Measurements from ENCODE around the gene SYT14.

Gene SYT14

GRCh38 chr1:210117198-210117597 lies 179.2 kb downstream of the SYT14 start:
- Histone ChIP-seq H3K9ac (no peak overlapping the region), H3K27ac (no peak overlapping the region), H3K4me1 (ENCODE audit: low read depth, poor library complexity, severe bottlenecking) (no peaks in the 10 kb centered on the region), H3K36me3 (ENCODE audit: insufficient read depth) (no peaks in the 10 kb centered on the region), H3K4me3 (IDR thresholded peaks at IDR 0.05; ENCODE audit: insufficient read depth, low read depth, low read length) (no peak overlapping the region), H4K20me1 (ENCODE audit: insufficient read depth) (no peaks in the 10 kb centered on the region), H3K27me3 (ENCODE audit: insufficient read depth, low read depth) (no peaks in the 10 kb centered on the region), H2AFZ (ENCODE audit: low read depth) (no peak overlapping the region), H3K79me2 (ENCODE audit: insufficient read depth, low read depth) (no peaks in the 10 kb centered on the region), H3K4me2 (no peak overlapping the region)
- no peak for TF ChIP-seq CTCF (conservative IDR thresholded peaks at IDR 0.05; ENCODE audit: low read depth, low read length)

- TF ChIP-seq CTCF (conservative IDR thresholded peaks at IDR 0.05; ENCODE audit: low read depth, low read length): no peak
- Histone ChIP-seq H3K36me3 (ENCODE audit: insufficient read depth) (no peaks in the 10 kb centered on the region), H3K4me3 (IDR thresholded peaks at IDR 0.05; ENCODE audit: insufficient read depth, low read depth, low read length) (no peak overlapping the region), H3K79me2 (ENCODE audit: insufficient read depth, low read depth) (no peaks in the 10 kb centered on the region), H3K4me2 (no peak overlapping the region), H2AFZ (ENCODE audit: low read depth) (no peak overlapping the region), H3K9ac (no peak overlapping the region), H3K27ac (no peak overlapping the region), H4K20me1 (ENCODE audit: insufficient read depth) (no peaks in the 10 kb centered on the region), H3K4me1 (ENCODE audit: low read depth, poor library complexity, severe bottlenecking) (no peaks in the 10 kb centered on the region), H3K27me3 (ENCODE audit: insufficient read depth, low read depth) (no peaks in the 10 kb centered on the region)
Measured at GRCh38 chr1:210117681-210118170, 179.7 kb downstream of the SYT14 start.

- no peak for TF ChIP-seq CTCF (conservative IDR thresholded peaks at IDR 0.05; ENCODE audit: low read depth, low read length)
- no peaks in the 10 kb centered on the region for H3K79me2 ChIP-seq (ENCODE audit: insufficient read depth, low read depth)
- no peaks in the 10 kb centered on the region for H3K27me3 ChIP-seq (ENCODE audit: insufficient read depth, low read depth)
- no peaks in the 10 kb centered on the region for H3K4me1 ChIP-seq (ENCODE audit: low read depth, poor library complexity, severe bottlenecking)
- H2AFZ ChIP-seq (ENCODE audit: low read depth): no peak overlapping the region
- no peak overlapping the region for H3K9ac ChIP-seq
- no peak overlapping the region for H3K4me3 ChIP-seq (IDR thresholded peaks at IDR 0.05; ENCODE audit: insufficient read depth, low read depth, low read length)
- H3K4me2 ChIP-seq: no peak overlapping the region
- H3K27ac ChIP-seq: no peak overlapping the region
- H4K20me1 ChIP-seq (ENCODE audit: insufficient read depth): no peaks in the 10 kb centered on the region
- no peaks in the 10 kb centered on the region for H3K36me3 ChIP-seq (ENCODE audit: insufficient read depth)
Measured at GRCh38 chr1:210123383-210123782, 185.4 kb downstream of the SYT14 start.

GRCh38 chr1:210123924-210124589 lies 186.0 kb downstream of the SYT14 start:
- no peaks in the 10 kb centered on the region for H3K27me3 ChIP-seq (ENCODE audit: insufficient read depth, low read depth)
- H3K27ac ChIP-seq: no peak overlapping the region
- no peaks in the 10 kb centered on the region for H4K20me1 ChIP-seq (ENCODE audit: insufficient read depth)
- no peak overlapping the region for H2AFZ ChIP-seq (ENCODE audit: low read depth)
- no peaks in the 10 kb centered on the region for H3K79me2 ChIP-seq (ENCODE audit: insufficient read depth, low read depth)
- no peak overlapping the region for H3K9ac ChIP-seq
- H3K4me2 ChIP-seq: no peak overlapping the region
- TF ChIP-seq CTCF (conservative IDR thresholded peaks at IDR 0.05; ENCODE audit: low read depth, low read length): no peak
- no peak overlapping the region for H3K4me3 ChIP-seq (IDR thresholded peaks at IDR 0.05; ENCODE audit: insufficient read depth, low read depth, low read length)
- H3K4me1 ChIP-seq (ENCODE audit: low read depth, poor library complexity, severe bottlenecking): no peaks in the 10 kb centered on the region
- H3K36me3 ChIP-seq (ENCODE audit: insufficient read depth): no peaks in the 10 kb centered on the region

Data from KMS-11 (cell line).